Measurements from ENCODE around the gene FNDC3B.

Gene FNDC3B

GRCh38 chr3:172125053-172125452 is 85.7 kb downstream of the FNDC3B start:
- Histone ChIP-seq H3K79me2 (ENCODE audit: insufficient read depth, low read length) (no peaks in the 10 kb centered on the region), H3K9ac (ENCODE audit: low read length) (no peak overlapping the region), H3K9me2 (replicated peaks; ENCODE audit: insufficient read depth, low read length) (no peaks in the 10 kb centered on the region), H3F3A (ENCODE audit: insufficient read depth) (no peaks in the 10 kb centered on the region), H3K9me3 (ENCODE audit: insufficient read depth, low read length) (no peaks in the 10 kb centered on the region), H2AFZ (ENCODE audit: low read depth, low read length, severe bottlenecking) (no peak overlapping the region), H4K20me1 (ENCODE audit: low read depth, low read length) (no peaks in the 10 kb centered on the region), H3K36me3 (ENCODE audit: low read length) (no peaks in the 10 kb centered on the region), H3K4me3 (ENCODE audit: insufficient read depth, low read length, poor library complexity, severe bottlenecking) (no peak overlapping the region), H3K27ac (ENCODE audit: low read depth, low read length) (no peak overlapping the region), H3K4me2 (ENCODE audit: low read depth, low read length, poor library complexity, severe bottlenecking) (no peak overlapping the region), H3K27me3 (ENCODE audit: low read length) (no peaks in the 10 kb centered on the region)
- no peak for TF ChIP-seq CTCF (IDR thresholded peaks at IDR 0.05; ENCODE audit: insufficient read depth, low read length, poor library complexity, severe bottlenecking)
- no peak for TF ChIP-seq EZH2phosphoT487 (conservative IDR thresholded peaks at IDR 0.05; ENCODE audit: low read length)

GRCh38 chr3:172125963-172126457 is 86.6 kb downstream of the FNDC3B start:
- no peaks in the 10 kb centered on the region for H3K36me3 ChIP-seq (ENCODE audit: low read length)
- no peaks in the 10 kb centered on the region for H3K27me3 ChIP-seq (ENCODE audit: low read length)
- H3F3A ChIP-seq (ENCODE audit: insufficient read depth): no peaks in the 10 kb centered on the region
- H3K9me2 ChIP-seq (replicated peaks; ENCODE audit: insufficient read depth, low read length): no peaks in the 10 kb centered on the region
- H3K27ac ChIP-seq (ENCODE audit: low read depth, low read length): no peak overlapping the region
- H4K20me1 ChIP-seq (ENCODE audit: low read depth, low read length): no peaks in the 10 kb centered on the region
- H3K79me2 ChIP-seq (ENCODE audit: insufficient read depth, low read length): no peaks in the 10 kb centered on the region
- TF ChIP-seq CTCF (IDR thresholded peaks at IDR 0.05; ENCODE audit: insufficient read depth, low read length, poor library complexity, severe bottlenecking) (no peak), EZH2phosphoT487 (conservative IDR thresholded peaks at IDR 0.05; ENCODE audit: low read length) (no peak)
- H3K9me3 ChIP-seq (ENCODE audit: insufficient read depth, low read length): no peaks in the 10 kb centered on the region
- no peak overlapping the region for H3K9ac ChIP-seq (ENCODE audit: low read length)
- no peak overlapping the region for H2AFZ ChIP-seq (ENCODE audit: low read depth, low read length, severe bottlenecking)
- no peak overlapping the region for H3K4me3 ChIP-seq (ENCODE audit: insufficient read depth, low read length, poor library complexity, severe bottlenecking)
- no peak overlapping the region for H3K4me2 ChIP-seq (ENCODE audit: low read depth, low read length, poor library complexity, severe bottlenecking)

GRCh38 chr3:172126741-172127140 is 87.4 kb downstream of the FNDC3B start:
- H3K27me3 ChIP-seq (ENCODE audit: low read length): no peaks in the 10 kb centered on the region
- TF ChIP-seq CTCF (IDR thresholded peaks at IDR 0.05; ENCODE audit: insufficient read depth, low read length, poor library complexity, severe bottlenecking) (no peak), EZH2phosphoT487 (conservative IDR thresholded peaks at IDR 0.05; ENCODE audit: low read length) (no peak)
- H3K79me2 ChIP-seq (ENCODE audit: insufficient read depth, low read length): no peaks in the 10 kb centered on the region
- H3K9me3 ChIP-seq (ENCODE audit: insufficient read depth, low read length): no peaks in the 10 kb centered on the region
- H3K9ac ChIP-seq (ENCODE audit: low read length): no peak overlapping the region
- no peaks in the 10 kb centered on the region for H3K36me3 ChIP-seq (ENCODE audit: low read length)
- no peak overlapping the region for H2AFZ ChIP-seq (ENCODE audit: low read depth, low read length, severe bottlenecking)
- H3F3A ChIP-seq (ENCODE audit: insufficient read depth): no peaks in the 10 kb centered on the region
- H3K4me2 ChIP-seq (ENCODE audit: low read depth, low read length, poor library complexity, severe bottlenecking): no peak overlapping the region
- H4K20me1 ChIP-seq (ENCODE audit: low read depth, low read length): no peaks in the 10 kb centered on the region
- H3K9me2 ChIP-seq (replicated peaks; ENCODE audit: insufficient read depth, low read length): no peaks in the 10 kb centered on the region
- no peak overlapping the region for H3K27ac ChIP-seq (ENCODE audit: low read depth, low read length)
- H3K4me3 ChIP-seq (ENCODE audit: insufficient read depth, low read length, poor library complexity, severe bottlenecking): no peak overlapping the region

All from SU-DHL-6 (cell line).